NB4 (cell line): Measurements from ENCODE around the gene PAK5.

Source experiments
- CTCF ChIP-seq: IDR thresholded peaks from one replicate; pipeline ENCODE4 v1.5.1; 2012; ENCODE audit warnings: low read depth, low read length
- MAX ChIP-seq: IDR thresholded peaks from 2 replicates; pipeline ENCODE4 v1.6.1; 2011; ENCODE audit warnings: low read depth, low read length
- MYC ChIP-seq: IDR thresholded peaks from 2 replicates; pipeline ENCODE4 v1.6.1; 2011; ENCODE audit warnings: low read depth, low read length
- POLR2A ChIP-seq: IDR thresholded peaks from 2 replicates; pipeline ENCODE4 v1.6.1; 2011; ENCODE audit warnings: mild to moderate bottlenecking; ENCODE audit not compliant: insufficient read length; ENCODE audit errors: extremely low read depth

GRCh38 chr20:9534025-9534424, 304.9 kb downstream of the PAK5 start:
- TF ChIP-seq CTCF (no peak), POLR2A (no peak), MYC (no peak), MAX (no peak)
